ENCODE measurements around the gene CNNM2. TPM values are rescaled to one million over a fixed set of nuclear protein-coding genes. Genes with fewer than 3 reads are reported as not detected.

Gene CNNM2
- total RNA-seq, 1 donor from 2014 or later: 12.9 TPM

DNA sequence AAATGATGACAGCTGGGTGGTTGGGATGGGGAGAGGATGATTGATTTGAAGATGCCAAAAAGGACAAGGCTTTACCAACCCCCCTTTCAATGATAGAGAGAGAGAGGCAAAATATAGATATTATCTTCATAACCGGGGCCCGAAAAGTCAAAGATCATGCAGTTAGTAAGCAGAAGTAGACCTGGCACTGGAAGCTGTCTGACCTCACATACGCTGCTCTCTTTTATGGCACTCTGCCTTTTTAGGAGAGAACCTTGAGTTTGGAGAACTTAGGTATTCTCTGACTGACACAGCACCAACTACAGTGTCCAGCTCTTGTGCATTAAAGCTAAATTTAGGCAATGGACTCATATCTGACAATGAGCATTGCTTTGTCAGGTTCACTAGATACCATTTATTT lies 30.7 kb downstream of the CNNM2 start:
- no peaks in the 10 kb centered on the region for H3K4me1 ChIP-seq
- no peaks in the 10 kb centered on the region for H3K27me3 ChIP-seq
- intact Hi-C loops (cut with DNase I): no loop called here
- no peak for DNase-seq
- TF ChIP-seq, protein P1, sequence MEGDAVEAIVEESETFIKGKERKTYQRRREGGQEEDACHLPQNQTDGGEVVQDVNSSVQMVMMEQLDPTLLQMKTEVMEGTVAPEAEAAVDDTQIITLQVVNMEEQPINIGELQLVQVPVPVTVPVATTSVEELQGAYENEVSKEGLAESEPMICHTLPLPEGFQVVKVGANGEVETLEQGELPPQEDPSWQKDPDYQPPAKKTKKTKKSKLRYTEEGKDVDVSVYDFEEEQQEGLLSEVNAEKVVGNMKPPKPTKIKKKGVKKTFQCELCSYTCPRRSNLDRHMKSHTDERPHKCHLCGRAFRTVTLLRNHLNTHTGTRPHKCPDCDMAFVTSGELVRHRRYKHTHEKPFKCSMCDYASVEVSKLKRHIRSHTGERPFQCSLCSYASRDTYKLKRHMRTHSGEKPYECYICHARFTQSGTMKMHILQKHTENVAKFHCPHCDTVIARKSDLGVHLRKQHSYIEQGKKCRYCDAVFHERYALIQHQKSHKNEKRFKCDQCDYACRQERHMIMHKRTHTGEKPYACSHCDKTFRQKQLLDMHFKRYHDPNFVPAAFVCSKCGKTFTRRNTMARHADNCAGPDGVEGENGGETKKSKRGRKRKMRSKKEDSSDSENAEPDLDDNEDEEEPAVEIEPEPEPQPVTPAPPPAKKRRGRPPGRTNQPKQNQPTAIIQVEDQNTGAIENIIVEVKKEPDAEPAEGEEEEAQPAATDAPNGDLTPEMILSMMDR (IDR thresholded peaks at IDR 0.05): no peak
- ATAC-seq: no peak
- no peak overlapping the region for H3K4me3 ChIP-seq
- no peaks in the 10 kb centered on the region for H3K36me3 ChIP-seq
- no peaks in the 10 kb centered on the region for H3K9me3 ChIP-seq
- H3K27ac ChIP-seq: no peak overlapping the region

DNA sequence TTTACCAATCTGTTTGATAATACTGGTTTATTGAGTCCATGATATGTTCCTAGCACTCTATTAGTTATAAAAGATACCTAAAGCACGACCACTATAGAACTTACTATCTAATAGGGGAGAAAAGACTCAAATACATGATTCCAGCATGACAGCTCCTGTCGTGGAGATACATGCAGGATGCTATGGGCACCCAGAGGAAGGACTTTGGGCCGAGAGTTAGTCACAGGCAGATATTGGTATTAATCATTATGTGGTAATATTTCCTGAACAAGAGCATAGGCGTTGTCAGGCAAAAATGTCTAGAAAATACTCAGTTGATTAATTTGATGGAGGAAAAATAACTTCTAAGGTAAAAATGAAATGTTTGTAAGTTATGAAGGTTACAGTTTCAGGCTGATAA lies 31.8 kb downstream of the CNNM2 start:
- DNase-seq (no peak), ATAC-seq (no peak)
- H3K27ac ChIP-seq: no peak overlapping the region
- intact Hi-C loops (cut with DNase I): no loop called here
- no peaks in the 10 kb centered on the region for H3K27me3 ChIP-seq
- TF ChIP-seq, protein P1 (IDR thresholded peaks at IDR 0.05): no peak
- no peaks in the 10 kb centered on the region for H3K9me3 ChIP-seq
- H3K36me3 ChIP-seq: no peaks in the 10 kb centered on the region
- no peak overlapping the region for H3K4me3 ChIP-seq
- H3K4me1 ChIP-seq: no peaks in the 10 kb centered on the region

DNA sequence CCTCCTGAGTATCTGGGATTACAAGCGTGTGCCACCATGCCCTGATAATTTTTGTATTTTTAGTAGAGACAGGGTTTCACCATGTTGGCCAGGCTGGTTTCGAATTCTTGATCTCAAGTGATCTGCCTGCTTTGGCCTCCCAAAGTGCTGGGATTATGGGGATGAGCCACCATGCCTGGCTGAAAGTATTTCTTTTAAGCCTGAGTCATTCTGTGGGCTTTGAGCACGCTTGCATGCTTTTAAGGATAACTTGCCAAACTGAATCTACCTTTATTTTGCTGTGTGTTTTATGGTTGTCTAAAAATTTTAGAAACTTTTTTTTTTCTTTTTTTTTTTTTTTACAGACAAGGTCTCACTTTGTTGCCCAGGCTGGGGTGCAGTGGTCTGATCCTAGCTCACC lies 33.2 kb downstream of the CNNM2 start:
- TF ChIP-seq, protein P1 (IDR thresholded peaks at IDR 0.05): no peak
- no peaks in the 10 kb centered on the region for H3K27me3 ChIP-seq
- H3K36me3 ChIP-seq: no peaks in the 10 kb centered on the region
- DNase-seq (no peak), ATAC-seq (no peak)
- no peak overlapping the region for H3K4me3 ChIP-seq
- H3K4me1 ChIP-seq: no peaks in the 10 kb centered on the region
- intact Hi-C loops (cut with DNase I): no loop called here
- no peaks in the 10 kb centered on the region for H3K9me3 ChIP-seq
- no peak overlapping the region for H3K27ac ChIP-seq

DNA sequence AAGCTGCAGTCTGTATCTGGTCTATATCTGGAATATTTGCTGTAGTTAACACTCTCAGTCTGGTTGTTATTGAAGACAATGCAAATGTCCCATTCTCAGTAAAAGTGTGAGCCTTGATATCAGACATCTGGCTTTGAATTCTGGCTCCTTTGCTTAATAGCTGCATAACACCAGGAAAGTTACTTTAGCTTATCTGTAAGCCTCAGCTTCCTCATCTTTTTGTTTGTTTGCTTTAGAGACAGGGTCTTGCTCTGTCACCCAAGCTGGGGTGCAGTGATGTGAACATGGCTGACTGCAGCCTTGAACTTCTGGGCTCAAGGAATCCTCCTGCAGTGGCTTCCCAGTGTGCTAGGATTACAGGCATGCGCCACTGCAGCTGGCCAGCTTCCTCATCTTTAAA lies 41.3 kb downstream of the CNNM2 start:
- Histone ChIP-seq H3K4me3 (no peak overlapping the region), H3K27me3 (no peaks in the 10 kb centered on the region), H3K4me1 (no peaks in the 10 kb centered on the region), H3K36me3 (no peaks in the 10 kb centered on the region), H3K9me3 (no peaks in the 10 kb centered on the region), H3K27ac (no peak overlapping the region)
- TF ChIP-seq, protein P1 (IDR thresholded peaks at IDR 0.05): no peak
- no peak for DNase-seq
- intact Hi-C loops (cut with DNase I): no loop called here
- no peak for ATAC-seq

DNA sequence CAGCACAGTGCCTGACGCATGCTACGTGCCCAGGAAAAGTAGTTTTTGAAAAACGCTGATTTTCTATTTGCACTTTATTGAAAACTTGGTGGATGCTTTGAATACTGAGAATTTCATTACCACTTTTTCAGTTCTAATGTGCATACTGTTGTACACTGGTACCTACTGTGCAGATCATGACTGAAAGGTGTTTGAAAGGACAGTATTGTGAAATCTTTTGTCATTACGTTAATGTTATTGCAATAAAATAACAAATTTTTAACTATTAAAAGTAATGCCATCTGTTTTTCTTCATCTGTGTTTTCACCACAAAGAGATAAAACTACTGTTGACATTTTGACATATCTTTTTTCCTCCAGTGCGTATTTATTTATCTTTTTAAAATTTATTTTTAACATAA lies 42.1 kb downstream of the CNNM2 start:
- TF ChIP-seq, protein P1 (IDR thresholded peaks at IDR 0.05): no peak
- H3K4me1 ChIP-seq: no peaks in the 10 kb centered on the region
- intact Hi-C loops (cut with DNase I): no loop called here
- no peak overlapping the region for H3K27ac ChIP-seq
- no peak overlapping the region for H3K4me3 ChIP-seq
- ATAC-seq (no peak), DNase-seq (no peak)
- H3K36me3 ChIP-seq: no peaks in the 10 kb centered on the region
- no peaks in the 10 kb centered on the region for H3K27me3 ChIP-seq
- no peaks in the 10 kb centered on the region for H3K9me3 ChIP-seq

DNA sequence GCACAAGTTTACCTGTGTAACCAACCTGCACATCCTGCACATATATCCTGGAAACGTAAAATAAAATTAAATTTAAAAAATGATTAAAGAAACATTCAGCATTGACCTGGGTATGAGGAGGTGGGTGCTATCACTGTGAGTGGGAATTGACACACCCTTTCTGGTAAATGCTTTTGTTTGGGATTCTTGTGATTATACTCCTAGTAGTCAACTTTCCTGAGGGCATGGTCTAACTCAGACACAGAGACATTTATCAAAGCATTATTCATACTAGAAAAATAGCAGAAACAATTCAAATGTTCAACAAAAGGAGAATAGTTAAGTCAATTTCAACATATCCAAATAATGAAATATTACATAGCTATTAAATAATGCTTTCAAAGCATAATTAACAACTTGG lies 44.2 kb downstream of the CNNM2 start:
- TF ChIP-seq, protein P1 (IDR thresholded peaks at IDR 0.05): no peak
- no peak for ATAC-seq
- no peak for DNase-seq
- H3K36me3 ChIP-seq: no peaks in the 10 kb centered on the region
- intact Hi-C loops (cut with DNase I): no loop called here
- H3K4me3 ChIP-seq: no peak overlapping the region
- no peaks in the 10 kb centered on the region for H3K4me1 ChIP-seq
- H3K27ac ChIP-seq: no peak overlapping the region
- no peaks in the 10 kb centered on the region for H3K27me3 ChIP-seq
- no peaks in the 10 kb centered on the region for H3K9me3 ChIP-seq
